Measurements from ENCODE around the gene BRAP.
"Not testable (repeated sequence)": the region's sequence is repeated elsewhere in the genome, so short reads cannot be mapped to it uniquely, and the experiment has no call there.

The BRAP gene

DNA sequence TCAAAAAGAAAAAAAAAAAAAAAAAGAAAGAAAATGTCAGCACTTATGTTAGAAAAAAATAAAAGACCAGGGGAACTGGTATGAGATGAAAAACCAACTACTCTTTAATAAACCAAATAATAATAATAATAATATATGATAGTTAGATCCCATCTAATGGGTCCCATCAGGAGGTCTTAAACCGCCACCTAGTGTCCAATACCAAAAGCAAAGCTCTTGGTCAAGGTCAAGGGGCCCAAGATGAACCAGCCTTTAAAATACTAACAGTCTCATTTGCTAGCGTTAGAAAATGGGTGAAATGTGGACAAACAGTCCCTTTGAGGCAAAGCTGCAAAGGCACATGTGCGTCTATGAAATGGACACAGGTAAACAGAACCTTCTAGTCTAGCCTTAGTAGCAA is 12.3 kb downstream of the BRAP start:
- DNase-seq (ENCODE audit: low spot score): peak; percentile 33

GRCh38 chr12:111672822-111673381 is 12.9 kb downstream of the BRAP start:
- DNase-seq (ENCODE audit: low spot score): no peak

- no peak for DNase-seq (ENCODE audit: low spot score)
These were observed 20.5 kb downstream of the BRAP start for GRCh38 chr12:111664961-111665865.

GRCh38 chr12:111664499-111664898 is 21.3 kb downstream of the BRAP start:
- DNase-seq (ENCODE audit: low spot score): no peak

GRCh38 chr12:111656016-111656415 is 29.7 kb downstream of the BRAP start:
- DNase-seq (ENCODE audit: low spot score): no peak

GRCh38 chr12:111655356-111655755 is 30.4 kb downstream of the BRAP start:
- no peak for DNase-seq (ENCODE audit: low spot score)

DNA sequence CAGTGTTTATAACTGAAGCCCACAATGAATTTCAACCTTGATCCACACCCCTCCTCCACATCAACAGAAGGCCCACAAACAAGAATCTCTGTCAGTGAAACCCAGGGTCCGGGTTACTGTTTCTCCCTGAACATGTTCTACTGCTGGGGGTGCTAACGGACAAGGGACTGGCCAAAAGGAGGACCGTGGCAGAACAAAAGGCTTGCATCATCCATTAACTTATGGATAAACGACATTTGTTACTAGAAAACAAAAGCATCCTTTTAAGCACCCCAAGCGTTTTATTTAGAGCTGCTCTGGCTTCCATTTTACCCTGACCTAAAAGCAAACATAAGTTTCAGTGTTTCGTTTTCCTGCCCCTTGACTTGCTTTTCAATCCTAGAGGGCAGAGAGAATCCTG is 32.2 kb downstream of the BRAP start:
- no peak for DNase-seq (ENCODE audit: low spot score)

DNA sequence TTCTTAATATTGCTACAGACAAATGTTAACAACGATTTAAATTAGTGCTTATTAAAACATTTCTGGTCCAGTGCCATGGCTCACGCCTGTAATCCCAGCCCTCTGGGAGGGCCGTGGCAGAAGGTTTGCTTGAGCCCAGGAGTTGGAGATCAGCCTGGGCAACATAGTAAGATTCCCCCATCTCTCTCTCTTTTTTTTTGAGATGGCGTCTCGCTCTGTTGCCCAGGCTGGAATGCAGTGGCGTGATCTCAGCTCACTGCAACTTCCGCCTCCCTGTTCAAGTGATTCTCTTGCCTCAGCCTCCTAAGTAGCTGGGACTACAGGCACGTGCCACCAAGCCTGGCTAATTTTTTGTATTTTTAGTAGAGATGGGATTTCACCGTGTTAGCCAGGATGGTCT is 33.2 kb downstream of the BRAP start:
- not testable (repeated sequence) for DNase-seq (ENCODE audit: low spot score)

GRCh38 chr12:111650912-111651311 is 34.8 kb downstream of the BRAP start:
- DNase-seq (ENCODE audit: low spot score): no peak

DNA sequence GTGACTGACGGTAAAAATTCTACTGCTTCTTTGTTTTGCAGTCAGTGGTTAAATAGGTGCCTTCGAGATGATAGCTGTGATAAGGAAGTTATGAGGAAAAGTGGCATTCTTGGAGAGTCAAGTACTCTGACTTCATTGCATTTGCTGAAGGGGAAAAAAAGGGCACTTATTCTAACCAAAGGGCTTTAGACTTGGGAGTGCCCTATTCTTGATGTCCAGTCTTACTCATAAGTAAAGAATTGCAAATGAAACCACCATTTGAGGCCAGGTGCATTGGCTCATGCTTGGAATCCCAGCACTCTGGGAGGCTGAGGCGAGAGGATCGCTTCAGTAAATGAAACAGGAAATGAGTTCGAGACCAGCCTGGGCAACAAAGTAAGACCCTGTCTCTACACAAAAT is 40.3 kb downstream of the BRAP start:
- DNase-seq (ENCODE audit: low spot score): no peak

DNA sequence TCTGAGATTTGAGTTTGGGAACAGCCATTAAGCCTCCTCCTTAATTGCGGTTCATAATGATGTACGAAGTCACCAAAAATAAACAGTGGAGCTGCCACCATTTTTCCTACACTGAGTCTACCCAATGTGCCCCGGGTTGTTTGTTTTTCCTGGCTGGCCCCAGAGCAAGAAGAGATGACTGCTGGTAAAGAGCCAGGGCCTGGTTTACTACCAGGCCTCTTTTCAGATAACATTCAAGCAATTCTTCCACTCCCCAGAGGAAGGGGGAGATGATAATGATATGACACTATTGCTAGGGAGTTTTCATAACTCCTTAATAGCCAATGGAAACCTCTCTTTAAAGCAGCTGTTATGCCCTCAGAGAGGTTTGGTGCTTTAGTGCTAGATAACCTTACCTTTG is 42.3 kb downstream of the BRAP start:
- peak; percentile 60 for DNase-seq (ENCODE audit: low spot score)

DNA sequence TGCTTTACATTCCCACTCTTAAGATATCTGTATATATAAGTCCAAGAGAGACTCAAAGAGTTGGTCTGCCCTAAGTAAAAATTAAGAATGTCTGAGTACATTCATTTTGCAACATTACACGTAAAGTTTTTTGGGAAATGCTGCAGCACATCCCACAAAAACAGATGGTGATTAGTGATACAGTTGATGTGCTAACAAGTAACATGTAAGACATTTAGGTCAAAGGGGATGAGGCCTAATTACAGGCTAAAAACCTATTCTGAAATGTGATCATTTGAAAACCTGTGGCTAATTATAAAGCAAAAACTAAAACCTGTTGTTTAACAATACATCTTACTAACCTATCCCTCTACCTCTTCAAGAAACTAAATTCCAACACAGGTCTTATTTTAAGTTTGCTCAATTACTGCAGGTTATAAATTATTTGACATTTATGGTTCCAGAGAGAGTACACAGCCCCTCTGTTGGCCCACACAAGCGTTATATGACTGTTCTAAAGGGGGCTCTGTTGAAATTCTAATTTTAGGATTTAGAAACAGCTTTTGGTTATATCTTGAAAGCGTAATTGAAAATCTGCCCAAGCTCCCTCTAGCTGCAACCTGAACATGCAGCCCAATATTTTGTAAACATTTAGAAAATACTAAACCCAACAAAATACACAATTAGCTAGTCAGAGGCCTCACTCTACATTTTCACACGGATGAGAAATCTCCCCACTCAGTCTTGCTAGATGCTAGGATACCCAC is 42.9 kb downstream of the BRAP start:
- DNase-seq (ENCODE audit: low spot score): no peak

- DNase-seq (ENCODE audit: low spot score): no peak
These were observed 45.2 kb downstream of the BRAP start for GRCh38 chr12:111640506-111640905.

DNA sequence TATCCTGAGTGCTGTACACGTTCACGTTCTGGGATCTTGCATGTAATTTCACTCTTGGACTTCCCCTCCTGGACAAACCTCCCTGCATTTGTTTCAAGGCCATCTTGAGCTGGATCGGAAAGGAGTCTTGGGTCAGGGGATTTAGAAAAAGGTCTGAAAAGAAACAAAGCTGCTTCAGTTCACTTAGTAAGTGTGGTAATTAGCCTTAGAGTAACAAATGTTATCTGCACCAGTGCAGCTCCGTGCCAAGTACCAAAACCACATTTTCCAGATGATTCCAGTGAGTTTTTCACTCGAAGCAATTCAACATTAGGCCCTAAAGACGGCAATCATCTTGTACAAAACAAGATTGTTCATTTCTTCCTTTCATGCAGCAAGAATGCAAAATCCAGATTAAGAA is 47.2 kb downstream of the BRAP start:
- no peak for DNase-seq (ENCODE audit: low spot score)

DNA sequence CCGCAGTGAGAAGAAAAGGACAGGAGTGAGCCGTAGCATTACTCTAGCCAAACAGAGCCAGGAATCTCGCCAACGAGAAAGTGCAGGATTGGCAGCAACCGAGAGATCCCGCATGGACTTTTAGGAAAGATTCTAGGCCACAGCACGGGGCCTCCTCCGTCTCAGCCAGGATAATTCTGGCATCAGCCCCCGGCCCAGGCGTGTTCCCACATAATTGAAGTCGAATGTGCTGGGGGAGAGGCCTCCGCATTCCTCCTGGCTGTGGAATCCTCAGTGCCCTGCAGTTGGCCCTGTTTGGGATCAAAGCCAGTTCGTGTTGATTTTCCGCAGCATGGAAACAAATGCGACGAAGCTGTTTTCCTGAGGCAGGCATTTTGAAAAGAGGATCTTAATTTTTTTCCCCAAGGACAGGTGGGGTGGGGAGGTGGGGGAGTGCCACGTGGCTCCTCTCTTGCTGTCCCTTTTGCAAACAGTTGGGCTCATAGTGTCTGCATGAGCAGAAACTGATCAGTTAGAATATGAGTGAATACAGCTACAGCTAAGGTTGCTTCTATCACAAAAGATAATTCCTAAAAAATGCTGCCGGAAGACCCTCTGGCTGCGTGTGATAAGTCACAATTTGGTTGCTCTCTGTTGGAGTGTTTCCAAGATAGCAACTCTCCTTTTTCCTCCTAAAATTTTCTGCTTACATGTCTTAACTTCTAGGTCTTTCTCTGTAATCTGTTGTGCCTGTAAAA is 49.4 kb downstream of the BRAP start:
- DNase-seq (ENCODE audit: low spot score): peak; percentile 75

DNA sequence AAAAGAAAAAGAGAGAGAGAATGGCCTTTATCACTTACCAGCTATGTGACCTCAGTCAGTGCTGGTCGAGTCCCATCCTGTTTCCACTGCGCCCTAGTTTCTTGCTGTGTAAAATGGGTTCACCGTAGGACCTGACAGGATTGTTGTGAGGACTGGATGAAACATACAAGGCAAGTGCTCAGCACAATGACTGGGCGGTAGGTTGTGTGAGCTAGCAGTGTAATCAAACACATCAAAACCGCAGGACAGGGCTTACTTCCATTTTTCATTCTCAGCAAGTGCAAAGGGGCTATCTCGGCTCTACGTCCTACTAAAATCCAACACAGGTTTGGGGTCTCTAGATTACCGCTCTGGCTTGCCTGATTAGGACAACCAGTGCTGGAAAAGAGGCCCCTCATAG is 50.2 kb downstream of the BRAP start:
- DNase-seq (ENCODE audit: low spot score): peak; percentile 13

DNA sequence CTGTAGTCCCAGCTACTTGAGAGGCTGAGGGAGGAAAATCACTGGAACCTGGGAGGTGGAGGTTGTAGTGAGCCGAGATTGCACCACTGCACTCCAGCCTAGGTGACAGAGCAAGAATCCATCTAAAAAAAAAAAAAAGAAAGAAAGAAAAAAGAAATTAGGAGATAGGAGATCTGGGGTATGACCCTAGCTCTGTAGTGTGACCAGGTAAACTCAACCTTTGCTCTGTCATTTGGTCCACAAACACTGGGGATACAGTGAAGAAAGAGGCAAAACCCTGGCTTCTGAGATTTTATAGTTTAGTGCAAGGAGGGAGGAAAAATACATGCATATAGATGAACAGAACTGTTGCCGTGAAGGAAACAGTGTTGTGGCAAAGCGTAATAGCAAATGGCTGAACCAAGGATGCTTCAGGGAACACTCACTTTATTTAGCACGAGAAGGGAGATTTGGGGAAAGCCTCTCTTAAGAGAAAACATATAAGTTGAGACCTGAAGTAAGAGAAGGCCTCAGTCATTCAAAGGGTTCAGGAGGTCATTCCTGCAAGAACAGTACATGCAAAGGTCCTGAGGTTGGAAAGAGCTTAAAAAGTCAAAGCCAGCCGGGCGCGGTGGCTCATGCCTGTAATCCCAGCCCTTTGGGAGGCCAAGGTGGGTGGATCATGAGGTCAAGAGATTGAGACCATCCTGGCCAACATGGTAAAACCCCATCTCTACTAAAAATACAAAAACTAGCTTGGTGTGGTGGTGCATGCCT is 57.1 kb downstream of the BRAP start:
- no peak for DNase-seq (ENCODE audit: low spot score)

- no peak for DNase-seq (ENCODE audit: low spot score)
These were observed 59.5 kb downstream of the BRAP start for GRCh38 chr12:111626230-111626629.

DNA sequence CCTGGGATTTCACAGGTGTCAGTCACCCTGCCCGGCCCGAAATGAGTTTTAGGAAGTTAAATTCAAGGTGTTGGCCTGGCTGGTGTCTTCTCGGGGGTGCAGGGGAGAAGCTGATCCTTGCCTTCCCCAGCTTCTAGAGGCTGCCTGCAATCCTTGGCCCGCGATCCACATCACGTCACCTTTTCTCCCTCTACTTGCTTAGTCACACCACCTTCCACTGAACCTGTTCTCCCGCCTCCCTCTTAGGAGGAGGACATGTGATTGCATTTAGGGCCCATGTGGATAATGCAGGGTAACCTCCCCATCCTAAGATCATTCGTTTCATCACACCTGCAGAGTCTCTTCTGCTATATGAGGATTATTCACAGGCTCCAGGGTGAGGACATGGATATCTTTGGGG is 61.2 kb downstream of the BRAP start:
- DNase-seq (ENCODE audit: low spot score): no peak

DNA sequence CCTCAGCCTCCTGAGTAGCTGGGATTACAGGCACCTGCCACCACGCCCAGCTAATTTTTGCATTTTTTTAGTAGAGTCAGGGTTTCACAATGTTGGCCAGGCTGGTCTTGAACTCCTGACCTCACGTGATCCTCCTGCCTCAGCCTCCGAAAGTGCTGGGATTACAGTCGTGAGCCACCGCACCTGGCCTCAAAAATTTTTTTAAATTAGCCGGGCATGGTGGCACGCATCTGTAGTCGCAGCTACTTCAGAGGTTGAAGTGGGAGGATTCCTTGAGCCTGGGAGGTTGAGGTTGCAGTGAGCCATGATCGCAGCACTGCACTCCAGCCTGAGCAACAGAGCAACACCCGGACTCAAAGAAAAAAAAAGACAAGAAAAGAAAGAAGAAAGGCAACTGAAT is 67.9 kb downstream of the BRAP start:
- not testable (repeated sequence) for DNase-seq (ENCODE audit: low spot score)

- no peak for DNase-seq (ENCODE audit: low spot score)
These were observed 69.6 kb downstream of the BRAP start for GRCh38 chr12:111616177-111616623.
